Loucy (cell line): ENCODE measurements around the gene YIPF2.

ENCODE experiments used
- EZH2phosphoT487 ChIP-seq: fragments of 200-600 bp; IDR thresholded peaks from 2 replicates; pipeline ENCODE4 v1.6.1; 2018; ENCODE audit warnings: antibody characterized with exemption, mild to moderate bottlenecking, moderate library complexity, borderline replicate concordance
- TF ChIP-seq, protein P1 (sequence below): fragments of 200-600 bp; sonication (generic); conservative IDR thresholded peaks from 2 replicates; pipeline ENCODE4 v1.5.1; 2014; ENCODE audit warnings: mild to moderate bottlenecking, antibody characterized with exemption, low read length

DNA sequence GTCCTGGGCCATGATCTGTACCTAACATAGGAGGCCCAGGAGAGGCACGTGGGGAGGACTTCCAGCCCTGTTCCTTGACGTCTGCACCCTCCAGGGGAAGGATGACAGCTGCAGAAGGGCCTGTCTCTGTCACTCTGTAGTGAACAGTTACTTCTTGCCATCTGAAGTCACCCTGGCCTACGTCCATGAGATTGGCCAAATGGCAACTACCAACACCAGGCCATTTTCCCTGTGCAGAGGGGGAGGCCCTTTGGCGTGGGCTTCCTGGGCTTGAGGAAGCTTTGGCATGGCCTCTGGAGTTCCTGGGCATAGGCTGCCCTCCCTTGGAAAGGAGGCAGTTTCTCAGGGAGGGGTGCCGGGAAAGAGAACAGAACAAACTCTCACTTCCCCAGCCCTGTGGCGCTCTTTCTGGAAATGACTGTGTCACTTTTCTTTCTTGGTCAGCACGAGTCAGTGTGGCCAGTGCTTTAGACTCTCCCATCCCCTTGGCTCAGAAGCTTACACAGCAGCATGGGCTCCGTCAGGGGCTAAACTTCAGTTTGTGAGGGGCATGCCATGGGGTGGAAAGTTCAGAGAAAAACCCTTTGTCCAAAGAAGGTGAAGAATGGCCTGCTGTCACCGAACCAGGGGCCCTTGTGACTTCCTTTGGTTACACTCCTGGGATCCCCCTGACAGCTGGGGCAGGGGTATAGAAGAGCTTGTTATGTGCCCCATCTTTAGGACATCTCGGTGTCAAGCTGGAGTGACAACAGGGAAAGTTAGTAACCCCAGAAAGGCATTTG is 51.8 kb downstream of the YIPF2 start:
- TF ChIP-seq, protein P1, sequence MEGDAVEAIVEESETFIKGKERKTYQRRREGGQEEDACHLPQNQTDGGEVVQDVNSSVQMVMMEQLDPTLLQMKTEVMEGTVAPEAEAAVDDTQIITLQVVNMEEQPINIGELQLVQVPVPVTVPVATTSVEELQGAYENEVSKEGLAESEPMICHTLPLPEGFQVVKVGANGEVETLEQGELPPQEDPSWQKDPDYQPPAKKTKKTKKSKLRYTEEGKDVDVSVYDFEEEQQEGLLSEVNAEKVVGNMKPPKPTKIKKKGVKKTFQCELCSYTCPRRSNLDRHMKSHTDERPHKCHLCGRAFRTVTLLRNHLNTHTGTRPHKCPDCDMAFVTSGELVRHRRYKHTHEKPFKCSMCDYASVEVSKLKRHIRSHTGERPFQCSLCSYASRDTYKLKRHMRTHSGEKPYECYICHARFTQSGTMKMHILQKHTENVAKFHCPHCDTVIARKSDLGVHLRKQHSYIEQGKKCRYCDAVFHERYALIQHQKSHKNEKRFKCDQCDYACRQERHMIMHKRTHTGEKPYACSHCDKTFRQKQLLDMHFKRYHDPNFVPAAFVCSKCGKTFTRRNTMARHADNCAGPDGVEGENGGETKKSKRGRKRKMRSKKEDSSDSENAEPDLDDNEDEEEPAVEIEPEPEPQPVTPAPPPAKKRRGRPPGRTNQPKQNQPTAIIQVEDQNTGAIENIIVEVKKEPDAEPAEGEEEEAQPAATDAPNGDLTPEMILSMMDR = no peak
- no peak for TF ChIP-seq EZH2phosphoT487
